CD1c-positive myeloid dendritic cell (primary cell): ENCODE measurements around the gene MMP24.
A peak's percentile ranks its signal among the peaks of the same experiment; 100 is the strongest.

Source experiments
- DNase-seq: peaks from one replicate; pipeline ENCODE4 v3.0.0-alpha.2; 2016; ENCODE audit errors: extremely low spot score

Gene MMP24

GRCh38 chr20:35279040-35279439 lies 52.5 kb downstream of the MMP24 start:
- DNase-seq: no peak

- no peak for DNase-seq
Measured at GRCh38 chr20:35279533-35280174, 53.2 kb downstream of the MMP24 start.

GRCh38 chr20:35280523-35280922 lies 54.0 kb downstream of the MMP24 start:
- DNase-seq: no peak

GRCh38 chr20:35281506-35282101 lies 55.1 kb downstream of the MMP24 start:
- no peak for DNase-seq

- DNase-seq: peak; percentile 66
Measured at GRCh38 chr20:35283441-35284266, 57.2 kb downstream of the MMP24 start.

- peak; percentile 78 for DNase-seq
Measured at GRCh38 chr20:35284267-35284991, 57.9 kb downstream of the MMP24 start, which contains the start of gene EIF6. Gene EIF6 (minus strand): TSS chr20:35284772. CDS start chr20:35284487, 285 bp downstream.

DNA sequence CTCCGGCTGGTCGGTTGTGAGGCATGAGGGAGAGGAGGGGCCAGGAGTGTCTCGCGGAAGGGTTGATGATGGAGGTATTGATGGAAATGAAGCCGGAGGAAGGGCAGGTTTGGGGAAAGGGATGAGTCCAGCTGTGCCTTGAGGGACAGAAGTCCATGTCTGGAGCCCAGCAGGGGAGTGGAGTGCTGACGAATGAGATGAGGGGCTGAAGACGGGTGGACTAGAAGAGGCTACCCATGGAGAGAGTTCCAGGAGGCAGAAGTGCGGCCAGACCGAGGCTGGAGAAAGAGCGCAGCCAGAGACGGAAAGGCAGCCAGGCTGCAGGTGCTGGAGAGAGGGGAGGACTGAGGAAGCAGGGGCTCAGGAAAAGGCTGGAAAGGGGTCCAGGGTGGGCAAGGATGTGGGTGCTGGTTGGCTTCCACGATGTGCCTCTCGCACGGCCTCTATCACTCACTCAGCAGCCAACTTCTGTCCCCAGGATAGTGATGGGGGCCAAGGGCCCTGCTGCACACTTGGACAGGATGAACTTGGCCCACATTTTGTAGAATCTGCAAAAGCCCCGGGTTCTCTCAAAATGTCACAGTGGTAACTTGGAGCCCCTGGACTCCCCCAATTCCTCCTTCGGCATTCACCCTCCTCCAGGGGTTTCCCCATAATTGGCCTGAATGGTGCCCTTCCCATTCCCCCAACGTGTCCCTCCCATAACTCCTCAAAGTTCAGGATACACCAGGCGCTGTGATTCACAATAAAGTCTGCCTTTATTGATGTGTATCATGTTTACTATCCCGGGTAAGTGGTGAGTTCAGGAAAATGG lies 58.7 kb downstream of the MMP24 start:
- DNase-seq: no peak

DNA sequence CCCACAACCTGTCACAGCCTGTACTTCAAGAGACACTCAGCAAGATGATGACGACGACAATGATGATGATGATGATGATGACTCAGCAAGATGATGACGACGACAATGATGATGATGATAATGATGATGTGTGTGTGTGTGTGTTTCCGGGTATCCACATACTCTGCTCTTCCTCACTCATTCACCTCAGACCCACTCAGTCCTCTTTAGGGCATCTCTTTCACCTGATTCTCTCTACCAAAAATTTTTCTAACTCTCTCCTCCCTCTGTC lies 59.3 kb downstream of the MMP24 start:
- DNase-seq: no peak

DNA sequence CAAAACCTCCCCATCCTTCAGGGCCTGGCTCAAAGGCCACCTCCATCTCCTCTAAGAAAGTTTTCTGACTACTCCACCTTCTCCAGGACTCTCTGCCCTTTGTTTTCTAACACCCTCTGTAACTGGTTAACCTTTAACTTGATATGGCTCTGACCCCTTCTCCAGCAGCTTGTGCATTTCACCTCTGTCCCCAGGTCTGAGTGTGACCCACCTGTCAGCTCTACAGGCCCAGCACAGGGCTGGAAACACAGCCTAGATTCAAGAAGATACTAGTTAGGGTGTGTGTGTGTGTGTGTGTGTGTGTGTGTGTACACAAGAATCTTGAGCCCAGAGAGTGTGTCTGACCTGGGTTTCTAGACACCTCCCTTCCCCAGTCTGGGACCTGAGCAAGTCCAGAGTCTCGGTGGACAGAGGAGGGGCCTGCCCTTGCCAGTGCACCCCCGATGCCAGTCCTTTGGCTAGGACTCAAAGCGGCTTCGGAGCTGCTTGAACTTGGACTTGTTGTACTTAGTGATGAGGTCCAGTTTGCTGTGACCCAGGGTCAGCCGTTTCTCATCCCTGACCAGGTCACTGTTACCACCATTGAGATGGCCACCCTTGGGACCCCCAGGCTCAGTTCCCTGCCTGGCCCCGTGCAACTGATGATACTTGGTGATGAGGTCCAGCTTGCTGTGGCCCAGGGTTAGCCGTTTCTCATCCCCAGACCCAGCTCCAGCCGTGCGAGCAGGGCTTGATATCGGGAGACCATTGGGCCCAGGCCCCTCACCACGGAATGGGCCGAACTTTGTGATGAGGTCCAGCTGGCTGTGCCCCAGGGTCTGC lies 59.8 kb downstream of the MMP24 start:
- DNase-seq: no peak

DNA sequence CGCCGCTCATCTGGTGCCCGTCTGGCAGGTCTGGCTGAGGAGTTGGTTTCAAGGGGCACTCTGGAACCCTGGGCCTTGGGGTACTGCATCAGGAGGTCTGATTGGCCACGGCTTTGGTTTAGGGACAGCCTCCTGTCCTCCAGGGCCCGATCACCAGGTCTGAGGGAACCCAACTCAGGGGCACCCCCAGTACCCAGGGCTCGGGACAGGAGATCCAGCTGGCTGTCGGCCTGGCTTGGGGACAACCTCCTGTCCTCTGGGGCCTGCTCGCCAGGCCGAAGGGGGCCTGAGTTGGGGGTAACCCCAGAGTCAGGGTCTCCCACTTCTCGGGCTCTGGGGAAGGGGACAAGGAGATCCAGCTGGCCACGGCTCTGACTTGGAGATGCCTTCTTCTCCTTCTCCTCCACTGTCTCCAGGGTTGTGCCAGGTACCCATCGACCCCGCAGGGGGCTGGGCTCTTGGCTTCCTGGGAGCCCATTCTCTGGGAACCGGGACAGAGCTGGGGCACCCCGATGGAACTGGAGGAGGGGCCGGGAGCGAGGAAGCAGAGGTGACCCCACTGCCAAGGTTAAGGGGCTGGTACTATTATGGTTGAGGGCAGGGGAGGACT lies 60.5 kb downstream of the MMP24 start:
- DNase-seq: no peak

DNA sequence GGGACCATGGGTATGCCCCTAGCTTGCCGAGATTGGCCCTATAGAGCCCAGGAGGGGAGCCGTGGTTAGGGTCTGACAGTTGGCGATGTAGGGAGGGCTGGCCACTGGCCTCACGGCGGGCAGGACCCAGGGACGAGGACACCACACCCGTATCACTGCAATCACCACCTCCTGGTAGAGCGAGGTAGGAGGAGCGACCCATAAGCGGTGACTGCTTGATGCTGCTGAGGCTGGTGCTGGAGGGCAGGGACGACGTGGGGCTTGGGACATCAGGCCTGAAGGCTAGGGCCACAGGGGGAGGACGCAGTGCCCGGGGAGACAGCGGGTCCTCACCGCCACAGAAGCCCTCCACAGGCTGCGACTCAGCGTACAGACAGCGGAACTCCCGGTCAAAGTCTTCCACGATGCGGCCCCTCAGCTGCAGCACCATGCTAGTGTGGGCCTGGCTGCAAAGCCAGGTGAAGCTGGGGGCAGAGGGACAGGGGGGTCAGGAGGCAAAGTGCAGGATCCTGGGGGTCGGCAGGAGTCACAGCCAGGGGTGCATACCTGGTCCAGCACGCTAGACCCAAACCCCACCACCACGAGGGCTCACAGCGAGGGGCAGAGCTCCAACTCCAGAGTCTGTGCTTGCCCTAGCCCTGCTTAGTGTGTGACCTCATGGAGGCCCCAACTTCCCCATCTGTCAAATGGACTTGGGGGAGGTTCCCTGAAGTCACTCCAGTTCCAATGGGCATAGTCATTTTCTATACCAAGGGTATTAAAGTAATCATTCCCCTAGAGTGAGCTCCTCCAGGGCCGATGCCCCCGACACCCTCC lies 61.2 kb downstream of the MMP24 start:
- DNase-seq: no peak

DNA sequence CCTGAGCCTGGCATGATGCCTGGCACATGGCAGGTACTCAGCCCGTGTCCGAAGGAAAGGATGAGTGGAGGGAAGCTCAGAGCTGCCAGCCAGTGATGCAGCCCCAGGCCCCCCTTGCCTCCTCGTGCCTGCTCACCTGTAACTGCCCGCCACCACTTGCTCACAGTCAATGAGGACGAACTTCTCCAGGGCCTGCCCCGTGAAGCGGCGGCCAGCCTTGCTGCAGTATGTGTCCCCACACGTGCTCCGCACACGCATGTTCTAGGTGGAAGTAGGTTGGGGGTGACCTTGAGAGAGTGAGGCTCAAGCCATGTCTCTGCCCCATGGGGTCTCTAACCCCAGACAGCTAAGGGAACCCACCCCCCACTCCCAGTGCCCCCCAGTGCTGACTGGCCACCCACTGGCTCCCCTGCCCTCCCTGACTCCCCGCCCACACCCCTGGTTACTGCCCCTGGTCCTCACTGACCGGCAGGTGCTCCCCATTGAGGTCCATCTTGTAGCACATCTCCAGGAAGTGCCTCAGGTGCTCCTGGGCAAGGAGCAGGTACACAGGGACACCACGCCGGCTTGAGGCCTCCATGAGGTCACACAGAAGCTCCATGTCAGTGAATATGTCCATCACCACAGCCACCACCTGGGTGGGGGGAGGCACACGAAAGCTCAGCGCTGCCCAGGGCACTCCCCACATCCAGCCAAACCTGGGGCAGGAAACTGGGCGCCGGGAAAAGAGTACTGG lies 62.0 kb downstream of the MMP24 start:
- no peak for DNase-seq

DNA sequence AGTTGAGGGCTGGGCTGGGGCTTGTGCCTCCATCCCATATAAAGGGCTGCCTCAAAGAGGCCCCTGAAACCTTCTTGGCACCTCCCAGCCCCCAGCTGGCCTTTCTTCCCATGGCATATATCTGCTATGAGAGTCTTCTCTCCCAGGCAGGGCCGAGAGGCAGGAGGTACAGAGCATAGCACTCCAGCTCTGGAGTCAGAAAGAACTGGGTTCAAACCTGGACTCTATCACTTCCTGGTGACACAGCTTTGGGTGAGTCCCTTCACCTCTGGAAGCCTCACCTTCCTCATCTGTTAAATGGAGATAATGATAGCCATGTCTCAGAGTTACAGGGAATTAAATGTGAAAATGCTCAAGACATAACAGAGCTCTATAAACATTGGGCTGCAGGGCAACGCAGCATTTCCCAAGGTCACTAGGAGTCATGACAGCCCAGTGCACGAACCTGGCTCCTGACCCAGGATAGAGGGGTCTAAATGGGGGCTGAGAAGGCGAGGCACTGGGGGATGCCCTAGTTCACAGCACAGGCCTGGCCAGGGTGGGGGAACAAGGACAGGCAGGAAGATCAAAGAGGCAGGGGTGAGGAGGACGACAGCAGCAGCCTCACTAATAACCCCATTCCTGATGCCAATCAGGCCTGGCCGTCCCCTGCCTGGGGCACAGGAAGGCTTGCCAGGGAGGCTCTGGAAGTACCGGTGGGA lies 63.8 kb downstream of the MMP24 start:
- DNase-seq: no peak

DNA sequence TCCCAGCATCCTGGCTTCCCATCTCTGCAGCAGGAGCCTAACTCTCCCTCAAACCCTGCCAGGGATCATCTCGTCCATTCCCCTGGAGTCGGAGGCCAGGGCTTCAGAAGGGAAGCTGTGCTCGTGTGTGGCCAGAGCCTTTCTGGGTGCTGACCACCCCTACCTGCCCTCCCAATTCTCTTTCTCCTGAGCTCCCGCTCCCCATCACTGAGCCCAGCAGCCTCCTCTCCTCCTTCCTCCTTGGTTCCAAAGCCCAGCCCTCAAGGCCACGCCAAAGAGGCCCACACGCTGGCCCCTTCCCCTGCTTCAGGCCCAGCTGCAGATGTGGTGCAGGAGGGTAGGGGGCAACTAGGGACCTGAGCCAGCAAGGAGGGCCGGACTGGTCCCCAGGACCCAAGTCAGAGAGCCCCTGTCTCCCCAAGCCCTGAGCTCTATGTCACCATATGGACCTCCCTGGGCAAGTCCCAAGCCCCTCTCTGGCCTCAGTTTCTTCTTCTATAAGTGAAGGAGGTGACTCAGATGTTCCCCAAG lies 64.5 kb downstream of the MMP24 start:
- DNase-seq: no peak

- DNase-seq: no peak
Measured at GRCh38 chr20:35291654-35292503, 65.4 kb downstream of the MMP24 start, which contains the start of gene FAM83C. Gene FAM83C (minus strand): TSS chr20:35292425. CDS start chr20:35292304, 121 bp downstream.

DNA sequence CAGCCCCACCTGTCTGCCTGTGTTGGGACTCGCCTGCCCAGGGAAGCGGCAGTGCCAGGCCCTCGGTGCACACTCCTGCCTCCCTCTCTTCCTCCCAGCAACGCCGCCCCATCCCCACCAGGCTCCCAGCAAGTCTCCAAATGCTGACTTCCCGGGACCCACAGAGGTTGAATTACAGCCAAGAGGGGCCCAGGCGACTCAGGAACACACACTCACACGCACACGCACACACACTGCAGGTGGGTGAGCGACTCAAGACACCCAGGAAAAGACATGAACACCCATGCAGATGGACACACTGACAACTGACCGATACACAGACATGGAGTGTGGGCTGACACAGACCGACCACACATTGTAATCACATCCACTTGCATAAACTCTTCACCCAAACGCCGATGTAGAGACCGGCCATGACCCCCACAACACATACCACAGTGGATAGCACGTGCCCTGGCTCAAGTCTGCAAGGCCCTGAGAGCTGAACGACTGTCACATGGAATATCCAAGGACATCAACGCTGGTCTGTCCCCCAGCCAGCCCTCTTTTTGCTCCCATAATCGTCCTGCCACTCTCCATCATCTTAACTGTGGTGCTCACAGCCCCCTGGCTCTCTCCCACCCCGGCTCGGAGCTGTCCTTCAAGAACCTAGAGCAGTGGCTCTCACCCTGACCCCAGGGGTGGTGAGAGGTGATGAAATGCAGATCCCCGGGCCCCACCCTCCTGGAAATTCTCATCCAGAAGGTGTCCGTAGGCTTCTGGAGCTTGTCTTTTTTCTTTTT lies 66.2 kb downstream of the MMP24 start:
- no peak for DNase-seq
